Camera-type eye (tissue), 1 donor: Measurements from ENCODE around the gene CENPX. TPM values are rescaled to one million over a fixed set of nuclear protein-coding genes. Genes with fewer than 3 reads are reported as not detected.

Source experiments
- total RNA-seq: library from RNA; depleted of rRNA; stranded (reverse); fragments of >200 nt; gene quantifications from one replicate; pipeline ENCODE4 v1.2.3, GENCODE V29; 2014

The CENPX gene
- total RNA-seq = 20.3 TPM

GRCh38 chr17:82022310-82022980 lies at the start of gene CENPX:
Gene CENPX, minus strand, starts transcription at chr17:82022878. Its CDS starts 17 bp downstream, at chr17:82022861.

GRCh38 chr17:82065638-82066303 lies 43.1 kb upstream of the CENPX start, which contains the start of gene DUS1L:
Gene DUS1L, minus strand, starts transcription at chr17:82065804. Its CDS starts 745 bp downstream, at chr17:82065059.

GRCh38 chr17:82051776-82052637 lies 29.3 kb upstream of the CENPX start, which contains the start of the genes GPS1 and RFNG:
Gene GPS1, plus strand, starts transcription at chr17:82051898. Its CDS starts 34 bp downstream, at chr17:82051932.
Gene RFNG, minus strand, starts transcription at chr17:82051811. Its CDS starts 45 bp downstream, at chr17:82051766.

GRCh38 chr17:82037092-82037888 lies 14.6 kb upstream of the CENPX start, which contains the start of gene DCXR:
Gene DCXR, minus strand, starts transcription at chr17:82037697. Its CDS starts 15 bp downstream, at chr17:82037682.

GRCh38 chr17:82031303-82031884 lies 8.7 kb upstream of the CENPX start, which contains the start of gene RAC3:
Gene RAC3, plus strand, starts transcription at chr17:82031678. Its CDS starts 84 bp downstream, at chr17:82031762.

DNA sequence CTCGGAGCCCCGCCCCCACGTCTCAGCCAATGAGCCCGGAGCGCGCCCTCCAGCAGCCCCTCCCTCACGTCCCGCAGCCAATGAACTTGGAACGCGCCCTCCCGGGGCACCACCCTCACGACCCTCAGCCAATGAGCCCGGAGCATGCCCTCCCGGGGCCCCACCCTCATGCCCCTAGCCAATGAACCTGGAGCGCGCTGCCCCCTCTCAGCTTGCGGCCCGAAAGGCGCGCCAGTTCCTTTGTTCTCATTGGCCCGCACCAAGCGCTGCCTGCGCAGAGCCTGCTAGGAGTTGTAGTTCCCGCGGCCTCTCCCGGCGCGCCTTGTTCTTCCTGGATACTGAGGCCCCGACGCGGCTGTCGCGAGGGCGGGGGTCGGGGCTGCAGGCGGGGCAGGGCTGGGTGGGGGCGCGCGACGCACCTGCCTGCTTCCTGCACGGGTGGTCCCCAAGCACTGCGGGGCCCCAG lies 336 bp upstream of the CENPX start, which contains the start of gene LRRC45:
Gene LRRC45, plus strand, starts transcription at position 325 of the 466 bp plus-strand sequence. CDS start 339 bp downstream, outside the sequence.

DNA sequence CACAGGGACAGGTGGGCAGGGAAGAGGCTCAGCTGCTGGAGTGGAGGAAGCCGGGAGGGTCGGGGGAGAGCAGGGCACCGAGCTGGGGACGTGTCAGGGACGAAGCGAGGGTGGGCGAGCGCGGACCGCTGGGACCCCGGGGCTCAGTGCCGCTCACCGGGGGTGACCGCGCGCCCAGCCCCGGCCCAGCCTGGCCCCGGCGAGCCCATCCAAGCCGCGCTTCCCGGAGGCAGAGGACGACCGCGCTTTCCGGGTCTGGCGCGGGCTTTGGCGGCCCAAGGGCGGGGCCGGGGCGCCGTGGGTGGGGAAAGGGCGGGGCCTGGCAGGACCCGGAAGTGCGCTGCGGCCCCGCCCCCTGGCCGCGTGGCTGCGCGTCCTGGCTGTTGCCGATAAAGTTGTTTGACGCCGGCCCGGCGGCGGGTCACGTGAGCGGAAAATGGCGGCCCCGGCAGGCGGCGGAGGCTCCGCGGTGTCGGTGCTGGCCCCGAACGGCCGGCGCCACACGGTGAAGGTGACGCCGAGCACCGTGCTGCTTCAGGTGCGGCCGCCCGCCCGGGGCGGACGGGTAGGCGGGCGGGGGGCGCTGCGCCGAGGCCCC lies 45.4 kb downstream of the CENPX start, which contains the start of gene ASPSCR1:
Gene ASPSCR1, plus strand, starts transcription at position 419 of the 598 bp plus-strand sequence. Its CDS starts 18 bp downstream, at position 437.

Other genes with a start within 250 kb of the CENPX start
- gene GCGR, start 218.7 kb downstream of the CENPX start, total RNA-seq = 0.27 TPM
- gene MCRIP1, start 189.6 kb downstream of the CENPX start, total RNA-seq = 76.1 TPM
- not detected for gene PPP1R27, start 187.8 kb downstream of the CENPX start, total RNA-seq
- 232 TPM for gene P4HB, start 162.3 kb downstream of the CENPX start, total RNA-seq
- gene ARHGDIA, start 151.5 kb downstream of the CENPX start, total RNA-seq = 54.5 TPM
- 77.1 TPM for gene ALYREF, start 131.3 kb downstream of the CENPX start, total RNA-seq
- 86.6 TPM for gene ANAPC11, start 131.2 kb downstream of the CENPX start, total RNA-seq
- gene NPB, start 120.6 kb downstream of the CENPX start, total RNA-seq = 4.9 TPM
- 16.2 TPM for gene PCYT2, start 111.5 kb downstream of the CENPX start, total RNA-seq
- 13.4 TPM for gene SIRT7, start 104.7 kb downstream of the CENPX start, total RNA-seq
- 17.0 TPM for gene MAFG, start 95.1 kb downstream of the CENPX start, total RNA-seq
- 54.3 TPM for gene PYCR1, start 85.6 kb downstream of the CENPX start, total RNA-seq
- gene MYADML2, start 75.6 kb downstream of the CENPX start, total RNA-seq = 3.1 TPM
- gene NOTUM, start 61.7 kb downstream of the CENPX start, total RNA-seq = 2.0 TPM
- 29.6 TPM for gene ASPSCR1, start 45.2 kb downstream of the CENPX start, total RNA-seq
- gene LRRC45, start 427 bp upstream of the CENPX start, total RNA-seq = 15.0 TPM
- gene RAC3, start 8.8 kb upstream of the CENPX start, total RNA-seq = 17.8 TPM
- gene DCXR, start 14.8 kb upstream of the CENPX start, total RNA-seq = 39.0 TPM
- 43.2 TPM for gene RFNG, start 28.9 kb upstream of the CENPX start, total RNA-seq
- 120 TPM for gene GPS1, start 29.0 kb upstream of the CENPX start, total RNA-seq
- gene DUS1L, start 42.9 kb upstream of the CENPX start, total RNA-seq = 60.2 TPM
- gene FASN, start 75.4 kb upstream of the CENPX start, total RNA-seq = 61.6 TPM
- 50.9 TPM for gene CCDC57, start 190.0 kb upstream of the CENPX start, total RNA-seq
- gene SLC16A3, start 206.2 kb upstream of the CENPX start, total RNA-seq = 29.2 TPM